HPDE6-E6E7 (cell line): Measurements from ENCODE around the gene DZANK1.
A peak's percentile ranks its signal among the peaks of the same experiment; 100 is the strongest.
"Not testable (repeated sequence)": the region's sequence is repeated elsewhere in the genome, so short reads cannot be mapped to it uniquely, and the experiment has no call there.

Experiments
- DNase-seq: peaks from one replicate; pipeline ENCODE4 v3.0.0; 2011; ENCODE audit warnings: missing footprints; ENCODE audit errors: extremely low spot score

The DZANK1 gene

GRCh38 chr20:18466894-18467730 lies at the start of gene DZANK1, which contains the start of gene POLR3F:
TSS of gene DZANK1 (minus strand) at chr20:18467030. CDS start at chr20:18465358, 1,672 bp downstream.
TSS of gene POLR3F (plus strand) at chr20:18467390. CDS start at chr20:18467507, 117 bp downstream.
- DNase-seq: peak; percentile 100

GRCh38 chr20:18515973-18516372 lies 49.1 kb upstream of the DZANK1 start:
- no peak for DNase-seq

- DNase-seq: no peak
These were observed 47.3 kb upstream of the DZANK1 start for GRCh38 chr20:18514127-18514526.

GRCh38 chr20:18513208-18513607 lies 46.4 kb upstream of the DZANK1 start:
- no peak for DNase-seq

GRCh38 chr20:18511571-18511970 lies 44.7 kb upstream of the DZANK1 start:
- no peak for DNase-seq

- peak; percentile 99 for DNase-seq
These were observed 40.7 kb upstream of the DZANK1 start, which contains the start of gene SEC23B for GRCh38 chr20:18507218-18508191. TSS of gene SEC23B (plus strand) at chr20:18507940. CDS start at chr20:18510836, 2,896 bp downstream.

- DNase-seq: no peak
These were observed 39.9 kb upstream of the DZANK1 start for GRCh38 chr20:18506744-18507143.

- no peak for DNase-seq
These were observed 37.7 kb upstream of the DZANK1 start for GRCh38 chr20:18504479-18505060.

GRCh38 chr20:18501672-18502071 lies 34.8 kb upstream of the DZANK1 start:
- DNase-seq: not testable (repeated sequence)

GRCh38 chr20:18497603-18498002 lies 30.8 kb upstream of the DZANK1 start:
- no peak for DNase-seq

- DNase-seq: peak; percentile 97
These were observed 30.1 kb upstream of the DZANK1 start, which contains the start of gene RBBP9 for GRCh38 chr20:18496740-18497592. TSS of gene RBBP9 (minus strand) at chr20:18497225. CDS start at chr20:18497167, 58 bp downstream.

- DNase-seq: no peak
These were observed 29.2 kb upstream of the DZANK1 start for GRCh38 chr20:18496042-18496441.

- no peak for DNase-seq
These were observed 21.5 kb upstream of the DZANK1 start for GRCh38 chr20:18488301-18488700.

- no peak for DNase-seq
These were observed 14.8 kb upstream of the DZANK1 start for GRCh38 chr20:18481596-18481995.

- no peak for DNase-seq
These were observed 11.0 kb upstream of the DZANK1 start for GRCh38 chr20:18477821-18478220.

GRCh38 chr20:18477218-18477617 lies 10.4 kb upstream of the DZANK1 start:
- DNase-seq: no peak

GRCh38 chr20:18466574-18466893 lies 296 bp downstream of the DZANK1 start:
- DNase-seq: no peak

GRCh38 chr20:18465536-18466200 lies 1.2 kb downstream of the DZANK1 start:
- no peak for DNase-seq

- DNase-seq: no peak
These were observed 10.2 kb downstream of the DZANK1 start for GRCh38 chr20:18456600-18456999.

- DNase-seq: no peak
These were observed 22.9 kb downstream of the DZANK1 start for GRCh38 chr20:18443886-18444285.
